ENCODE data around the gene CCS. TPM values are rescaled to one million over a fixed set of nuclear protein-coding genes. Genes with fewer than 3 reads are reported as not detected.

Gene CCS
- total and polyA plus RNA-seq, 7 donors = 10.5 to 22.9 (median 15.7) TPM

DNA sequence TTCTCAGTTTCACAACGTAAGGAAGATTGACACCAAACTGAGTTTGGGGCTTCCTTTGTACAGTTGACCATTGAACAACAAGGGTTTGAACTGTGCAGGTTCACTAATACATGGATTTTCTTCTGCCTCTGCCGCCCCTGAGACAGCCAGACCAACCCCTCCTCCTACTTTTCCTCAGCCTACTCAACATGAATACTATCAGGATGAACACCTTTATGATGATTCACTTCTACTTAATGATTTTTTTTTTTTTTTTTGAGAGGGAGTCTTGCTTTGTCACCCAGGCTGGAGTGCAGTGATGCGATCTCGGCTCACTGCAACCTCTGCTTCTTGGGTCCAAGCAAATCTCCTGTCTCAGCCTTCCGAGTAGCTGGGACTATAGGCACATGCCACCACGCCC is 60.1 kb downstream of the CCS start:
- TF ChIP-seq, protein P1, sequence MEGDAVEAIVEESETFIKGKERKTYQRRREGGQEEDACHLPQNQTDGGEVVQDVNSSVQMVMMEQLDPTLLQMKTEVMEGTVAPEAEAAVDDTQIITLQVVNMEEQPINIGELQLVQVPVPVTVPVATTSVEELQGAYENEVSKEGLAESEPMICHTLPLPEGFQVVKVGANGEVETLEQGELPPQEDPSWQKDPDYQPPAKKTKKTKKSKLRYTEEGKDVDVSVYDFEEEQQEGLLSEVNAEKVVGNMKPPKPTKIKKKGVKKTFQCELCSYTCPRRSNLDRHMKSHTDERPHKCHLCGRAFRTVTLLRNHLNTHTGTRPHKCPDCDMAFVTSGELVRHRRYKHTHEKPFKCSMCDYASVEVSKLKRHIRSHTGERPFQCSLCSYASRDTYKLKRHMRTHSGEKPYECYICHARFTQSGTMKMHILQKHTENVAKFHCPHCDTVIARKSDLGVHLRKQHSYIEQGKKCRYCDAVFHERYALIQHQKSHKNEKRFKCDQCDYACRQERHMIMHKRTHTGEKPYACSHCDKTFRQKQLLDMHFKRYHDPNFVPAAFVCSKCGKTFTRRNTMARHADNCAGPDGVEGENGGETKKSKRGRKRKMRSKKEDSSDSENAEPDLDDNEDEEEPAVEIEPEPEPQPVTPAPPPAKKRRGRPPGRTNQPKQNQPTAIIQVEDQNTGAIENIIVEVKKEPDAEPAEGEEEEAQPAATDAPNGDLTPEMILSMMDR (IDR thresholded peaks at IDR 0.05) = no peak
- WGBS, 3 donors = 90 to 95% (median 92%) methylated on average over 6 of the region's 6 CpGs
- H3K4me1 ChIP-seq = no peaks in the 10 kb centered on the region
- no peak overlapping the region for H3K27ac ChIP-seq
- no peak for DNase-seq
- no peaks in the 10 kb centered on the region for H3K27me3 ChIP-seq (ENCODE audit: insufficient read depth in 3 of 3, low read length in 2 of 3)
- peaks cover 0 to 46% of the 10 kb centered on the region in 2 donors for H3K36me3 ChIP-seq (ENCODE audit: insufficient read depth in 1 of 2, low read depth in 1 of 2)
- H3K4me3 ChIP-seq = no peak overlapping the region
- ATAC-seq = no peak
- no peaks in the 10 kb centered on the region for H3K9me3 ChIP-seq
- intact Hi-C loops (cut with DNase I) = no loop called here

Other genes starting within 250 kb of the CCS start
- gene BRMS1, start 248.1 kb upstream of the CCS start, total RNA-seq = 10 to 100 TPM; 12.6 to 33.8 (median 19.9) TPM
- 100 to 1,000 TPM in 1 of 3 donors, 10 to 100 TPM in 2; 55.9 to 152 (median 91.3) TPM for gene BRMS1, start 248.1 kb upstream of the CCS start, polyA plus RNA-seq
- 10 to 100 TPM; 17.0 to 21.0 (median 18.4) TPM for gene B4GAT1, start 245.6 kb upstream of the CCS start, total RNA-seq
- 10 to 100 TPM; 12.6 to 50.3 (median 24.5) TPM for gene B4GAT1, start 245.6 kb upstream of the CCS start, polyA plus RNA-seq
- 10 to 100 TPM; 14.9 to 94.1 (median 51.0) TPM for gene SLC29A2, start 221.4 kb upstream of the CCS start, total RNA-seq
- 10 to 100 TPM; 14.9 to 84.5 (median 69.5) TPM for gene SLC29A2, start 221.4 kb upstream of the CCS start, polyA plus RNA-seq
- gene NPAS4, start 172.2 kb upstream of the CCS start, total RNA-seq = not detected
- under 1 TPM in 1 of 3 donors, not detected in 2; 0.05 TPM for gene NPAS4, start 172.2 kb upstream of the CCS start, polyA plus RNA-seq
- gene MRPL11, start 154.3 kb upstream of the CCS start, total RNA-seq = 10 to 100 TPM; 37.0 to 57.4 (median 48.7) TPM
- 10 to 100 TPM; 60.4 to 60.9 (median 60.7) TPM for gene MRPL11, start 154.3 kb upstream of the CCS start, polyA plus RNA-seq
- 10 to 100 TPM in 2 of 4 donors, 1 to 10 TPM in 2; 5.3 to 22.5 (median 11.4) TPM for gene PELI3, start 126.3 kb upstream of the CCS start, total RNA-seq
- 10 to 100 TPM in 2 of 3 donors, 1 to 10 TPM in 1; 3.1 to 46.8 (median 14.4) TPM for gene PELI3, start 126.3 kb upstream of the CCS start, polyA plus RNA-seq
- 10 to 100 TPM; 24.0 to 44.4 (median 29.8) TPM for gene DPP3, start 112.8 kb upstream of the CCS start, total RNA-seq
- gene DPP3, start 112.8 kb upstream of the CCS start, polyA plus RNA-seq = 10 to 100 TPM; 30.7 to 58.7 (median 57.9) TPM
- 10 to 100 TPM in 3 of 4 donors, 1 to 10 TPM in 1; 8.4 to 15.3 (median 12.1) TPM for gene BBS1, start 82.5 kb upstream of the CCS start, total RNA-seq
- gene BBS1, start 82.5 kb upstream of the CCS start, polyA plus RNA-seq = 10 to 100 TPM in 1 of 3 donors, 1 to 10 TPM in 2; 4.4 to 13.8 (median 5.0) TPM
- gene ZDHHC24, start 47.1 kb upstream of the CCS start, total RNA-seq = 1 to 10 TPM; 3.9 to 6.5 (median 5.2) TPM
- 1 to 10 TPM; 5.4 to 7.6 (median 5.5) TPM for gene ZDHHC24, start 47.1 kb upstream of the CCS start, polyA plus RNA-seq
- 100 to 1,000 TPM in 1 of 4 donors, 10 to 100 TPM in 2, 1 to 10 TPM in 1; 2.9 to 254 (median 78.4) TPM for gene ACTN3, start 46.3 kb upstream of the CCS start, total RNA-seq
- 100 to 1,000 TPM in 1 of 3 donors, 10 to 100 TPM in 1, 1 to 10 TPM in 1; 8.7 to 531 (median 15.1) TPM for gene ACTN3, start 46.3 kb upstream of the CCS start, polyA plus RNA-seq
- gene CTSF, start 24.6 kb upstream of the CCS start, total RNA-seq = 10 to 100 TPM; 31.5 to 79.0 (median 50.3) TPM
- gene CTSF, start 24.6 kb upstream of the CCS start, polyA plus RNA-seq = 10 to 100 TPM; 16.5 to 33.0 (median 31.5) TPM
- gene CCDC87, start 122 bp upstream of the CCS start, total RNA-seq = under 1 TPM in 3 of 4 donors, not detected in 1; 0.36 to 0.46 (median 0.36) TPM
- gene CCDC87, start 122 bp upstream of the CCS start, polyA plus RNA-seq = 1 to 10 TPM in 1 of 3 donors, under 1 TPM in 2; 0.06 to 1.1 (median 0.20) TPM
- 10 to 100 TPM; 21.1 to 39.3 (median 34.0) TPM for gene RBM14, start 23.4 kb downstream of the CCS start, total RNA-seq
- gene RBM14, start 23.4 kb downstream of the CCS start, polyA plus RNA-seq = 10 to 100 TPM; 15.0 to 22.6 (median 17.6) TPM
- gene RBM4, start 45.5 kb downstream of the CCS start, total RNA-seq = 10 to 100 TPM; 54.5 to 80.8 (median 66.8) TPM
- 10 to 100 TPM; 54.8 to 67.4 (median 57.9) TPM for gene RBM4, start 45.5 kb downstream of the CCS start, polyA plus RNA-seq
- gene RBM4B, start 84.7 kb downstream of the CCS start, total RNA-seq = 10 to 100 TPM in 2 of 4 donors, 1 to 10 TPM in 2; 3.6 to 11.0 (median 8.2) TPM
- gene RBM4B, start 84.7 kb downstream of the CCS start, polyA plus RNA-seq = 10 to 100 TPM in 1 of 3 donors, 1 to 10 TPM in 2; 8.9 to 12.8 (median 10.0) TPM
- gene SPTBN2, start 136.0 kb downstream of the CCS start, total RNA-seq = 1 to 10 TPM in 1 of 4 donors, under 1 TPM in 3; 0.08 to 1.4 (median 0.72) TPM
- gene SPTBN2, start 136.0 kb downstream of the CCS start, polyA plus RNA-seq = under 1 TPM in 2 of 3 donors, not detected in 1; 0.08 to 0.16 TPM